Activated CD8-positive, alpha-beta memory T cell treated with anti-CD3 and anti-CD28 coated beads, Interleukin-2, amount 50 U/mL, for 1 hour (primary cell): ENCODE results near the gene GRIK1.

Experiments used
- DNase-seq: peaks from one replicate; pipeline ENCODE4 v3.0.0-alpha.2; 2020; ENCODE audit errors: extremely low read depth

The GRIK1 gene

DNA sequence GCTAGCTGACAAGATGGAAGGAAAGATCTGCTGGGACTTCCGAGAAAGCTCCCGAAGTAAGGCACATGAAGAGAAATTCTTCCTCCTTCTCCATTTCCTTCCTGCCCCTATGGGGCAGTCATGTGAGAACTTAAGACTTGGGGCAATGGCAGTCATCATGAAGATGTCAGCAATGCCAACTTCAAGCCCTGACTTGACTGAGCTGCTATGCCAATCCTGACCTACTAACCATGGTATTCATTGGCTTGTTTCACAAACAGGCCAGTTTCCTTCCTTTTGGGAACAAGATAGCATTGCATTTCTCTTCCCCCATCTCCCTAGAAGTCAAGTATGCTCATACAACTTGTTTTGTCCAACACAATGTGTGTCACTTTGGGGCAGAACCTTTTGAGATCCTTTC is 25.5 kb downstream of the GRIK1 start:
- no peak for DNase-seq

DNA sequence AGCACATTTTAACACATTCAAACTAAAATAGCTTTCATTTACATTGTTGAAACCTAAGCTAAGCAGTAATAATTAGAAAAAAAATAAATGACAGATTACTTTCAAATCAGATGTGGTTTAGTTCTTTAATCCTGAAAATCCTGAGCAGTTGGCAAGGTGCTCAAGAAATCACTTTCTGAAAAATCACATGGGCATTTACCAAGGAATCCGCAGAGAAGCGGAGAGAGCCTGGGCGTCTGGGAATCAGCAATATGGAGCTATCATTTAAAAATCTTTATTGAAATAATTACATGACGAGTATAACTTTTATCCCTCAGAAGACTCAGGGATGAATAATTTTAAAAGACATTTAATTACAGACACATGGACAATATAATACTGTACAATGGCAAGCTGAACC is 30.2 kb downstream of the GRIK1 start:
- DNase-seq, result no peak

DNA sequence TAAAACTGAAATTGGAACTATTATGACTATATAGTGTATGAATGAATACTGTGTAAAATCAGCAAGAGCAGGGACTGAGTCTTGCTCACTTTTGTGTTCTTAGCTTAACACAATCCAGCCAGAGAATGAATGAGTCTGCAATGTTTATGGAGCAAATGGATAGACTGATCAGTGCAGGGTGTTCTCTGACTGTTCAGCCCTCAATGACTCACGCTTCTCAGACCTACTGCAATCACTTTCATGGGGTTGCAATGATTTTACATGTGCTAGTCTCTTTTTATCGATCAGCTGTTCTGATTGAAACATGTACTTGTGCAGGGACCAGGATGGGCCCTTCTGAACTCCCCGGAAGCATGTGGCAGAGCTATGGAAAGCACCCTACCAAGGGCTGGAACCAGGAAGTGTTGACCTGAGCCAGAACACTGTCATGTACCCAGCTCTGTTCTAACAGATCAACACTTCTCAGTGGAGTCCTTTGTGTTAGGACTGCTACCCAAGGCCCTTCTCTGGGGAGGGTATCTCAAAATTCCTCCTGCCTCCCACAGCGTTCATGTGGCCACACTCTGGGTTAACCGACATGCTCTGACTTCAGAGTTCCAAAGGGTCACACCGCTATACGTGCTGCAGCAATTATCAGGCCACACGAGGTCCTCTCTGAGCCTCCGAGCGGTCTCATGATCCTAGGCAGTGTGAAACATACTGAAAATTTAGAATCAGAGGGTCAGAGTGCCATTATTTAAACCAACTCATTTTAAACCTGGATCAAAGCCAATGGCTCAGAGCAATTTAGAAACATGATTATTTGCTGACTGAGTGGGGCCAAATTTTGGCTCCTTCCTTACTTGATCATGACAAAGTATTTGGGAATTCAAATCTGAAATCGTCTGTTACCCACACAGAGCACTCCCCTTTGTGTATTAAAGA is 35.2 kb downstream of the GRIK1 start:
- DNase-seq, result no peak

DNA sequence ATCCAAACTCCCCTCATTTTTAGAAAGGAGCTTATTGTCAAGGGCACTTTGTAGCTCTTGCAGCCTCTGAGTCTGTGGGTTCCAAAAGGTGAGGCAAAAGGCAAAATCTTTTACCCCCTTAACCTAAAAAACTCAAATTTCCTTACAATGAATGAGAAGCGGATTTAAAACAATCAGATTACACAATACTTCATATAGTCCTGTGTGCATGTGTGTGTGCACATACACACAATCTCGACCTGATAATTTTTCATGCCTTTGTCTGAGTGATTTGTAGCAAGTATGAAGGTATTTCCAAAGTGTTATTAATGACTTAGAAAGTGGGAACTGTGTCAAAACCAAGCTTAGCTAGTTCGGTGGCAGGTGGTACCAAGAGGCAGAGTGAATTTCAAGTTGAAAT is 42.9 kb downstream of the GRIK1 start:
- no peak for DNase-seq

DNA sequence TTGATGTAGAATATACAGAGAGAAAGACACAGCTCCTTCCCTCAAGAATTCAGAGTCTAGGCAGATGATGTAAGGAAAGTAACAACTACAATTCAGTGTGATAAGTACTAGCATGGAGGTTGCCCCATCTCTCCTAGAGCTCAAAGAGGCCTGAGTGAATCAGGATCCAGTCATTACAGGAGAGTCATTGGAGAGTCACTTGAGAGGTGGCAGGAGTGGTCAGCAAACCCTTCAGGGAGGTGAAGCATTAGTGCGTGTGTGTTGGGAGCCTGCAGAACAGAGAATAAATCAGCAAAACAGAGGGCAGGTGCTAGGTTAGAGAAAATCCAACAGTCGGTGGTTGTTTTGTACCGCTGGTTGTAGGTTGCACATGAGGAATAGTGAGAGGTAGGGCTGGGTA is 46.1 kb downstream of the GRIK1 start:
- no peak for DNase-seq

DNA sequence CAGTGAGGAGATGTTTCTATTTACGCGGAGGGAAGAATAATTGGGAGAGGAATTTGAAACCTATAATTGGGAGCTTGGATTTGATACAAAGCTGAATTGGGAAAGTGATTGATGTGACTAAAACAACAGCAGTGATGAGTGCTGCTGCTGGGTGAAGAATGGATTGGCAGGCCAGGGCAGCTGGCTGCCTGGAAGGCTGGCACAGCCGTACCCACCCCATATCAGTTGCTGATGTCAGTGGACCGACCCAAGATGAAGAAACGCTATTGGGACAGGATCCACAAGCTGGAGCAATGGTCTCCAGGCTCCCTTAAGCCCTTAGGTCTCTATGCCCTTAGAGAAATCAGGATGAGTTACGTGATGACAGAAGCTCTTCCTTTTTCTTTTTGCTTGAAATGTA is 47.4 kb downstream of the GRIK1 start:
- no peak for DNase-seq

DNA sequence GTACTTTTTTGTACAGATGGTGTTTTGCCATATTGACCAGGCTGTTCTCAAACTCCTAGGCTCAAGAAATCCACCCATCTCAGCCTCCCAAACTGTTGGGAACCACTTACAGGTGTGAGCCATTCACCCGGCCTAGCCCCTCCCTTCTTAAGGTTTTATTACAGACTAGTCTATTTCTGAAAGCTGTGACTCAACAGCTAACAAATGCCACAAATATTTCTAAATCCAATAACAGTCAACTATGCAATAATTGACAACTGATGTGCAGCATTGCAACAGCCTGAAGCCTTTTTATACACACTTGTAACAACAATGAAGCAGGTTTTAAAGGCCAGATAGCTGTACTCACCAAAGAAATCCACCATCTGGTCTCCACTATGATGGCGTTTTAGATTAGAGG is 51.4 kb downstream of the GRIK1 start:
- DNase-seq, result no peak

DNA sequence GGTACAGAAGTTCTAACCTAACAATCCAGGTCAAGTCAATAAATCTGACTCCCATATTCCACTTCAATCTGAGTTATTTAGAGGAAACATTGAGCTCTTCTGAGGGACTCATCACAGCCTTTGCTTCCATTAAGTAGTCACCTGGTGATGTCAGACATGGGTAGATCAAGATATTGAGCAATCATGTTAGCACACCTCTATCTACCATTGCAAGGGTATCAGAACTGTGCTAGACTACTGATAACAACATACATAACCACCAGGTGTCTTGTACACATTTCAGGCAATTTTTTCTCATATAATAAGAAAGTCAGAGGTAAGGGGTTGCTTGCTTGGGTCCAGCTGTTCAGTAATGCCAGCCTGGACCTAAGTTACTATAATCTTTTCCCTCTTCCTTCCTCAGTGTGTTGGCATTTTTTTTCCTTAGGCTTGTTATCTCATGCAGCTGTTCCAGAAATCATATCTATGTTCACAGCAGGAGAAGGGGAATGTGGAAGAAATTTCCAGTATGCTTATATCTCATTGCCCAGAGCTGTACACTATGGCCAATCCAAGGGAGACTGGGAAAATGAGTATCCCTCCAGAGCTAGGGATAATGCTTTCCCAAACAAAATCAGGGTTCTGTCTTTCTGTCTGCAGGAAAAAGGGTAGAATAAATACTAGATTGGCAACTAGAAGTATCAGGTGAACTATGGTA is 52.3 kb downstream of the GRIK1 start:
- no peak for DNase-seq

DNA sequence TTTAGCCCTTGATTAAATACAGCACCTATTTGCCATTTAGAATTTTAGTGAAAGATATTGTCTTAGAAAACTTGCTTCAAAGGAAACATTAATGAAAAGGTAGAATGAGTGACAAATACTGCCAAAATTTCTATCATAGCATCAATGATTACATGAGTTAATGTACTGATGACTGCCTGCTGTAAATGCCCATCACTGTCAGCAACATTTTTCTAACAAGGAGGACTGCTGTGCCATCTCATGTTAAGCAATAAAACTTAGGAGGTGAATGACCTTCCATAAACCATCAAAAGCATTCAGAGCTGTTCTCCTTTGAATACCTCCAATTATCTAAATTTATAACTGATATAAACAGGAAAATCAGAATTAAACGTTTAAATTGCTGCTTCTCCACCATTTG is 54.3 kb downstream of the GRIK1 start:
- no peak for DNase-seq

DNA sequence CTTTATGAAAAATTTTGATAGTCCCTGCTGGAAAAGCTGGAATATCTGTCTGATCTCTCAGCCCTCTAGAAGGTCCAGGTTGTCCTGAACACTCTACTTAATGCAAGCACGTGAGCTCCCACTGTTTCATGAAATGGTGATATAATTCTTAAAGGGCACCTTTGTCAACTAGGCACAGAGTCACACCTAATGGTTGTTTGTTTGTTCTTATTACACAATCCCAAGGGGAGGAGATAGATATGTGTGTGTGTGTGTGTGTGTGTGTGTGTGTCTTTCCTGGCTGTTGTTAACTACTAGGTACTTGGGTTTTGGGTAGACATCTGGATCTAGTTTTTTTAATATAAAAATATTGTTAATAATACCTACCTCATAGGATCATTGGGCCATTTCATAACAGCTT is 63.9 kb downstream of the GRIK1 start:
- DNase-seq, result no peak

DNA sequence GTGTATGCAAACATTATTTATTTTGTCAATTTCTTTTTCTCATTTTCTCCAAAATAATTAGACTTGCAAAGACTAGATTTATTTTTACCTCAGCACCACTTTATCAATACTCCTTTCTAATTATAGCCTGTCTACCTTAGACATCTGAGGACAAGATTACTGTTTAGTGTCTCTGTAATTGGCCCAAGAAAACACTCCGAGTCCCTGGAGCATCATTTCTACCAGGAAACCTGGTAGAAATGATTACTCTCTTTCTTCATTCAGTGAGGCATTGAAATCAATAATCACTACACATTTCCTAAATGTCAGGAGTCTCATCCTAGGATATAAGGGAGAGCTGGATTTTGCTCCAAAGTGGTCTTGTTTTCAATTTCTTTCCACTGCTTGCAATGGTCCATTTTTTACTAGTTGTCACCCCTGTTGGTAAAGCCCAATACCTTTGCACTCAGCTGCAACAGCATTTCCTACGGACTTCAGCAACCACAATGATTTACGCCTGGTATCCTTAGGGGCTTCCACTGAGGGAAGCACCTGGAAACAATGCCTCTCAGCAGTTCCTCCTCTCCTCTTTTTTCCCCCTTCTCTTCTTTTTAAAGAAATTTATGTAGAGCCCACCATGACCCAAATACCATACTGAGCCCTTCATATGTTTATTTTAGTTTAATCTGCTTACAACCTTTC is 64.6 kb downstream of the GRIK1 start:
- DNase-seq, result no peak

DNA sequence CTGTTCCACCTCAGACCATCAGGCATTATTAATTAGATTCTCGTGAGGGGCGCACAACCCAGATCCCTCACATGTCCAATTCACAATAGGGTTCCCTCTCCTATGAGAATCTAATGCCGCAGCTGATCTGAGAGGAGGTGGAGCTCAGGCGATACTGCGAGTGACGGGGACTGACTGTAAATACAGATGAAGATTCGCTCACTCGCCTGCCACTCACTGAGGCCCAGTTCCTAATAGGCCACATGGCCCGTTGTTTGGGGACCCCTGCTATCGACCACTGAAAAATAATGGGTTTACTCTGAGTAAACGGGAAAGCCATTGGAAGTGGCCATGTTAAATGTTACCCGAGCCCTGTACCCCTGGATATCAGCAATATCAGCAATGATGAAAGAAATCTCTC is 65.9 kb downstream of the GRIK1 start:
- DNase-seq, result no peak

DNA sequence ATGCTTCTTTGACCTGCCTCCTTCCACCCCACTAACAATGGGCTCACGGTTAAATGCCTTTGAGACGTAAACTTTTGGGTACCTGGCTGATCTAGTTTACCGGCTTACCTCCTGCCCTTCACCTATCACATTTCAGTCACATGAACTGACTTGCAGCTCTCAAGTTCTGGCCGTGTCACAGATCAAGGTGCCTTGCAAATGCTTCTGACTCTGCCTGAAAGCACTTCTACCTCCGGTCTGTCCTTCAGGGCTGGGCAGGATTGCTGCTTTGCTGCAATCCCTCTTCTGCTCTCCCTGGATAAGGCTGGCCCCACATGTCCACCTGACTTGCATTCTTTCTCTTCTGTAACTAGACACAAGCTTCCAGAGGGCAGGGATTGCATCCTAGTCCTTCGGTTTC is 69.0 kb downstream of the GRIK1 start:
- DNase-seq, result no peak

DNA sequence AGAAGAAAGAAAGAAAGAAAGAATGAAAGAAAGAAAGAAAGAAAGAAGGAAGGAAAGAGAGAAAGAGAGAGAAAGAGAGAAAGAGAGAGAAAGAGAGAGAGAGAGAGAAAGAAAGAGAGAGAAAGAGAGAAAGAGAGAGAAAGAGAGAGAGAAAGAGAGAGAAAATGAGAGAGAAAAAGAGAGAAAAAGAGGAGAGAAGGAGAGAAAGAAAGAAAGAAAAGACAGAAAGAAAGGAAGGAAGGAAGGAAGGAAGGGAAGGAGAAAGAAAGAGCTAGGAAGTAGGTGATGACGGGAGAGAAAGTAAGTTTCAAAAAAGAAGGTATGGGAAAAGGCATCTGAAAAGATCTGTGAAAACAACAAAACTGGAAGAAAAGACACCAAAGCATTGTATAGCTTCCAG is 72.0 kb downstream of the GRIK1 start:
- no peak for DNase-seq

DNA sequence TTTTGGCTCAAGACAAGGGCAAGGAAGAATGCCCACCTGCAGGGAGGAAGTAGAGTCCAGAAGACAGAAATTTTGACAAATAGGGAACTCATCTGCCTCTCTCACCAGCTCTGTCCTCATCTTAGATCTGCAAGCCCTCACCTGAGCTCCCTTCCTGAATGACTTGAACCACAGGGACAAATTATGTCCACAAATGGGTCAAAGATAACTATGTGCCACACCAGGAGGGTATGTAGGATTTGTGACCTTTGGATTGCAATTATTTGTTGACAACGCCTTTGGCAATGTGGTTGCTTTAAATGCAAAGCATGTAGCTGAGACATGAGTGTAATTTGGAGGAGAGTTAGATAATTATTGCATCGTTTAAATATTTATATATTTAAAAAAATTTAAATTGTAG is 79.5 kb downstream of the GRIK1 start:
- no peak for DNase-seq

DNA sequence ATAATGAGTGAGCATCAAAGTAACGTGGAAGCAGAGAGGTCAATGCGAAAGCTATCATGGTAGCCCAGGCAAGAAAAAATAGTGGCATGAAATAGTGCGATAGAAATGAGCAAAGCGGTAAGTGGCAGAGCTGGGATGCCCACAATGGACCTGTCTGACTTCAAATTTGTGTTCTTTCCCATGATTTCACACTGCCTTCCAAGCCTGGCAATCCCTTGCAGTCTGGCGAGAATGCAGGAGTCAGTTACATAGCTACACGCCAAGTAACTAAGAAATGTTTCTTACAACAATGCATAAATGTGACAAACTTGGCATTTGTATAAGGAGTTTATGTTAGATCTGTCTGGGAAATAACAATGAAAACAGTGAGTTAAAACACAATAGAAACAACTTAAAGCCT is 82.6 kb downstream of the GRIK1 start:
- no peak for DNase-seq

DNA sequence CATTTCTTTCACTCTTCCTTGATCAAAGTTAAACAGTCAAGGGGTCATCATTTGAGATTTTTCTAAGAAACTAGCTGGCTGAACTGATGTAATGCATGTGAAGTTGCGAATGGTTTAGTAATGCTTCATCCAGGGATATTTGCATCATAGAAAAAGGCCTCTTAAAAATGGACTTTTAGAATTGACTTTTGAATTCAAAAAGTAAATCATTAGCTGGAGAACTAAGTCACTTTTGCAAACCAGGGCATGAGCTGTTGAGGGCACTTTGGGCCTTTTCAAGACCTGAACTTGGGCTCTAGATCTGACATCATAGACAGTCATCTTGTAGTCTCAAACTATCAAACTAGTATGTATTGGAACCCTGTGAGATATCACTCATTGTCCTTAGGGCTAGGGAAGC is 85.0 kb downstream of the GRIK1 start:
- DNase-seq, result no peak

DNA sequence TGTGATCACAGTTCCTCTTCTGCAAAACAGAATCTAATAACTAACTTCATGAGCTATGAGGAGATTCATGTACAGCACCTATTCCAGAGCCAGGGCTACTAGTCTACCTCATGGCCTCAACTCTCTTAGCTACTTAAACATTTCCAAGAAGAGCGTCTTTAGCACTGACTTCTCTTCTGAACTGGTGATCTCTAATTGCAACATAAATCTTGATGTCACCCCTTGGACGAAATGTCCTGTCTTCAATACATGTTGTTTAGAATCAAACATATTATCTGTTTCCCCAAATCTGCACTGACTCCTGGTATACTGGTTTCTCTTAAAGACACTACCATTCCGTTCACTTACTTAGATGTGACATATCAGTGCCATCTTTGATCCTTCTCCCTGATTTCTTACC is 88.2 kb downstream of the GRIK1 start:
- DNase-seq, result no peak

DNA sequence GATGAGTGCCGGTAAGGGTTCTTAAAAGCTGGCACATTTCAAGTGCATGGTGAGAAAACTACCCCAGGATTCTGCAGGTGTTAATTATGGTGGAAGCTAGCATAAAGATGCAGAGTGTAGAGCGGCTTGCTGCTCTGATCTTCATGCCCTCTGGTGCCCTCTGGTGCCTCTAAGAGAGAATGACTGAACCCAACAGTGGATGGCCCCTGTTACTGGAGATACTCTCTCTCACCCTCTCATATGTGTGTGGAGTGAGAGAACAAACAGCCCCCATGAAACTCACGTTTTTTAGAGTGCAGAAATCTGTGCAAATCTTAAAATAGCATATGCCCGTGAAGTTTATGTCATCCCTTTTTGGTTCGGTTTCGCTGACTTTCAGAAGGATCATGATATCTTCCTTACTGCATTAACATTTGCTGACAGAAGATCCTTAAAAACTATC is 90.0 kb downstream of the GRIK1 start:
- no peak for DNase-seq

DNA sequence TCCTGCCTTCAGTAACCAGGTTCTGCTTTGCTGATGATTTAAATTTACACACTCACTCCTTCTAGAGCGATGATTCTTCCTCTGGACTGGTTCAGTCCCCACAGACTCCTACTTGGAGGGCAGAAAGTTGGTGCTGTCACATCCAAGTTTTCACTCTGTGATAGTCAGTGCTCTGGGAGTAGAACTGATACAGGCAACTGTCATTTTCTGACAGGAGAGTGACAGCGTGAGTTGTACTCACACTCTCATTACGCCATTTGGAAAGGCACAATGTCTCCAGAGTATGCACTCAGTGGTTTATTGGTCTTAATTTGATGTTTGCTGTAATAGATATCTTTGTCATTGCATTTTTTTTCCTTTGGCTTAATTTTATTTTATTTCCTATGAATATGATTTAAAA is 96.0 kb downstream of the GRIK1 start:
- DNase-seq, result no peak

DNA sequence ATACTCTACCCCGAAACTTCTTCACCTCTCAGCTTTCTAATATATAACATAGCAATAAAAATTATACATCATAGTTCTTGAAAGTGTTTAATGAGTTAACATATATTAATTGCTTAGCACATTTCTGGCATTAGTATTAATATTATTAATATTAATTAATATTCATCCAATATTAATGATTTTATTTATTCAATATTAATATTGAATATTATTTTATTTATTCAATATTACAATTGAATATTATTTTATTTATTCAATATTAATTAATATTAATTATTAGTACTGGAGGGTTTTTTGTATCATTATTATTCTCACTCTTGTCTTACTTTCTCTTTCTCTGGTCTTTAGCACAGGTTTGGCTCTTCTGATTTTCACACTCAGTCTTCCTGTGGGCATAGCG is 105.2 kb downstream of the GRIK1 start:
- DNase-seq, result no peak

DNA sequence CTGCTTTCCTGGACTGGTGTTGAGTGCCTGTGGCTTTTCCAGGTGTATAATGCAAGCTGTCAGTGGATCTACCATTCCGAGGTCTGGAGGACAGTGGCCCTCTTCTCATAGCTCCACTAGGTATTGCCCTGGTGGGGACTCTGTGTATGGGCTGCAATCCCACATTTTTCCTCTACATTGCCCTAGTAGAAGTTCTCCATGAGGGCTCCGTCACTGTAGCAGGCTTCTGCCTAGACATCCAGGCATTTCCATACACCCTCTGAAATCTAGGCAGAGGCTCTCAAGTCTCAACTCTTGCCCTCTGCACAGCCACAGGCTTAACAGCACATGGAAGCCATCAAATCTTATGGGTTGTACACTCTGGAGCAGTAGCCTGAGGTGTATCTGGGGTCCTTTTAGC is 107.6 kb downstream of the GRIK1 start:
- no peak for DNase-seq
